GM19025 (cell line): ENCODE results near the gene PRIM2.
"Not testable (repeated sequence)": the region's sequence is repeated elsewhere in the genome, so short reads cannot be mapped to it uniquely, and the experiment has no call there.

Experiments used
- ATAC-seq: cut with Tn5 transposase; IDR thresholded peaks from one replicate; pipeline ENCODE4 v1.9.1; 2021; ENCODE audit warnings: mild to moderate bottlenecking, low read depth, moderate library complexity; ENCODE audit not compliant: unreplicated experiment

PRIM2 gene

DNA sequence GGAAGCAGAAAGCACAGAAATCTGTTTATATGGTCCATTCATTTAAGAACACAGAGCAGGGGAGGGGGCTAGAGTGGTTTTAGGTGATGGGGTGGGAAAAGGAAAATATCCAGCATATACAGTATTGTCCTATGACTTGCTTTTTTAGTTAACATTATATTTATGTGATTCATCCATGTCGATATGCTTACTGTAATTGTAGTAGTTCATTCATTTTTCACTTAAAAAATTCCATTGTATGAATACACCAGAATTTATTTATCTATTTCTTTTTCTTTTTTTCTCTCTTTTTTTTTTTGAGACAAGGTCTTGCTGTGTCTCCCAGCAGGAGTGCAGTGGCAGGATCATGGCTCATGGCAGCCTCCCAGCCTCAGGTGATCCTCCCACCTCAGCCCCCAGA lies 9.6 kb upstream of the PRIM2 start:
- no peak for ATAC-seq

DNA sequence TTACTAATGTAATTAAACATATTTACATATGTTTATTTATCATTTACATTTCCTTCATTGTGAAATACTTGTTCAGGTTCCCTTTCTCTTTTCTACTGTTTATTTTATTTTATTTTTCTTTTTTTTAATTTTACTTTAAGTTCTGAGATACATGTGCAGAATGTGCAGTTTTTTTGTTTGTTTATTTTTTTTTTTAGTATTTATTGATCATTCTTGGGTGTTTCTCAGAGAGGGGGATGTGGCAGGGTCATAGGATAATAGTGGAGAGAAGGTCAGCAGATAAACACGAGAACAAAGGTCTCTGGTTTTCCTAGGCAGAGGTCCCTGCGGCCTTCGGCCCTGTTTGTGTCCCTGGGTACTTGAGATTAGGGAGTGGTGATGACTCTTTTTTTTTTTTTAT lies 8.7 kb upstream of the PRIM2 start:
- not testable (repeated sequence) for ATAC-seq

DNA sequence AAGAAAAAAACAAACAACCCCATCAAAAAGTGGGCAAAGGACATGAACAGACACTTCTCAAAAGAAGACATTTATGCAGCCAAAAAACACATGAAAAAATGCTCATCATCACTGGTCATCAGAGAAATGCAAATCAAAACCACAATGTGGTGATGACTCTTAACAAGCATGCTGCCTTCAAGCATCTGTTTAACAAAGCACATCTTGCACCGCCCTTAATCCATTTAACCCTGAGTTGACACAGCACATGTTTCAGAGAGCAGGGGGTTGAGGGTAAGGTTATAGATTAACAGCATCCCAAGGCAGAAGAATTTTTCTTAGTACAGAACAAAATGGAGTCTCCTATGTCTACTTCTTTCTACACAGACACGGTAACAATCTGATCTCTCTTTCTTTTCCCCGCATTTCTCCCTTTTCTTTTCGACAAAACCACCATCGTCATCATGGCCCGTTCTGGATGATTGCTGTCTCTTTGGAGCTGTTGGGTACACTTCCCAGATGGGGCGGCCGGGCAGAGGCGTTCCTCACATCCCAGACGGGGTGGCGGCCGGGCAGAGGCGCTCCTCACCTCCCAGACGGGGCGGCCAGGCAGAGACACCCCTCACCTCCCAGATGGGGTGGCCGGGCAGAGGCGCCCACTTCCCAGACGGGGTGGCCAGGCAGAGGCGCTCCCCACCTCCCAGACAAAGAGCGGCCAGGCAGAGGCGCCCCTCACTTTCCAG lies 7.2 kb upstream of the PRIM2 start:
- not testable (repeated sequence) for ATAC-seq

DNA sequence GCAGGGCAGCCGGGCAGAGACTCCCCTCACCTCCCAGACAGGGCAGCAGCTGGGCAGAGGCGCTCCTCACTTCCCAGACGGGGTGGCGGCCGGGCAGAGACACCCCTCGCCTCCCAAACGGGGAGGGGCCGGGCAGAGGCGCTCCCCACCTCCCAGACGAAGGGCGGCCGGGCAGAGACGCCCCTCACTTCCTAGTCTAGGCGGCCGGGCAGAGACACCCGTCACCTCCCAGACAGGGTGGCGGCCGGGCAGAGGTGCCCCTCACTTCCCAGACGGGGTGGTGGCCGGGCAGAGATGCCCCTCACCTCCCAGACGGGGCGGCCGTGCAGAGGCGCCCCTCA lies 6.6 kb upstream of the PRIM2 start:
- ATAC-seq: no peak

DNA sequence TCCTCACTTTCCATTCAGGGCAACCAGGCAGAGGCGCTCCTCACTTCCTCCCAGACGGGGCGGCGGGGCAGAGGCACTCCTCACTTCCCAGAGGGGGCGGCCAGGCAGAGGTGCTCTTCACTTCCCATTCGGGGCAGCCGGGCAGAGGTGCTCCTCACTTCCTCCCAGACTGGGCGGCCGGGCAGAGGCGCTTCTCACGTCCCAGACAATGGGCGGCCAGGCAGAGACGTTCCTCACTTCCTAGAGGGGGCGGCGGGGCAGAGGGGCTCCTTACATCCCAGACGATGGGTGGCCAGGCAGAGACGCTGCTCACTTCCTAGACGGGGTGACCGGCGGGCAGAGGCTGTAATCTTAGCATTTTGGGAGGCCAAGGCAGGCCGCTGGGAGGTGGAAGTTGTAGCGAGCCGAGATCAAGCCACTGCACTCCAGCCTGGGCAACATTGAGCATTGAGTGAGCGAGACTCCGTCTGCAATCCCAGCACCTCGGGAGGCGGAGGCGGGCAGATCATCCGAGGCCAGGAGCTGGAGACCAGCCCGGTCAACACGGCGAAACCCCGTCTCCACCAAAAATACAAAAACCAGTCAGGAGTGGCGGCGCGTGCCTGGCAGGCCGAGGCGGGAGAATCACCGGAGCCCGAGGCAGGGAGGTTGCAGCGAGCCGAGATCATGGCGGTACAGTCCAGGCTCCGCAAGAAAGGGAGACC lies 6.0 kb upstream of the PRIM2 start:
- ATAC-seq: not testable (repeated sequence)

DNA sequence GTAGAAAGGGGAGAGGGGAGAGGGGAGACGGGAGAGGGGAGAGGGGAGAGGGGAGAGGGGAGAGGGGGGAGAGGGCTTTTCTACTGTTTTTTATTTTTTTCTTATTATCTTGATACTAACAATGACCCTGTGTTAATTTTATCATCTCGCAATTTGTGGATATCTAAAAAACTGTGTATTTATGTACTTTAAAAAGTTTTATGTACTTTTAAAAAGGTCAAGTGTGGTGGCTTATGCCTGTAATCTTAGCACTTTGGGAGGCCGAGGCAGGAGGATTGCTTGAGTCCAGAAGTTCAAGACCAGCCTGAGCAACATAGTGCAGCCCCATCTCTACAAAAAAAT lies 5.5 kb upstream of the PRIM2 start:
- no peak for ATAC-seq

DNA sequence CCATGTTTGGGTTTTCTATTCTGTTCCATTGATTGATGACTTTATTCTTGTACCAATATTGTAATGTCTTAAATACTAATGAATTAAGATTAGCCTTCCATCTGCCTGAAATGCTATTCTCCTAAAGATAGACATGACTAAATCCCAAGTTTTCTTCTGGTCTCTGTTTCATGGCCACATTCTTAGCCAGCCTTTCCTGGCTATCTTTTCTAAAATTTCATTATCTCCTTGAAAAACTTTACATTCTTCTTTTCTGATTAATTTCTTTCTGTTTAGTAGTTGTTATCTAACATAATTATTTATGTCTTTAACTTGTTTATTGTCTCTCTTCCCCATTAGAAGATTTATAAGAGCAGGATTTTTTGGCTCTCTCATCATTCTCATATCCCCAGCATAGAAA lies 4.4 kb upstream of the PRIM2 start:
- ATAC-seq: no peak

DNA sequence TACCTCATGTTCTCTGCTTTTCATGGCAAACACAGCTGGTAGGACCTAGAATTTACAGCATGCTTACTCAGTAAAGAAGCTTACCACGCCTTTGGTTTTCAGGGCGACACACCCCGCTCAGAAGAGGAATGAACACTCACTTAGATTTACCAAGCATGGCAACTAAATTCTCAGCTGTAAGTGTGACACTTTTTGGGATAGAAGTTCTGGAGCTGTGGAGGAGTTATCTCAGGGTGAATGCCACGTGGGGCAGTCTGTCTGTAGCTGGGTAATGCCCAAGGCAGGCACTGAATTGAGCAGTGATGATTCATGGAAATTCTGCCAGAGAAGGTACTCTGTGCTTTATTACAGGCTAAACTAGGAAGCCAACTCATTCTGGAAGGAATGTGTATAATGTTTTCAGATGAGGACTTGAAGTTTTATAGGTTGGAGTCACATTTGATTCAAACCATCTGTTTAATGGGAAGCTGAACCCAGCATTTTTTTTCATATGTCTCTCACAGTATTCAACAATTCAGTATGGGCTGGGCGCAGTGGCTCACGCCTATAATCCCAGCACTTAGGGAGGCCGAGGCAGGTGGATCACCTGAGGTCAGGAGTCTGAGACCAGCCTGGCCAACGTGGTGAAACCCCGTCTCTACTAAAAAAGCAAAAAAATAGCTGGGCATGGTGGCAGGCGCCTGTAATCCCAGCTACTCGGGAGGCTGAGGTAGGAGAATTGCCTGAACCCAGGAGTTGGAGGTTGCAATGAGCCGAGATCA lies 3.5 kb upstream of the PRIM2 start:
- ATAC-seq: no peak

DNA sequence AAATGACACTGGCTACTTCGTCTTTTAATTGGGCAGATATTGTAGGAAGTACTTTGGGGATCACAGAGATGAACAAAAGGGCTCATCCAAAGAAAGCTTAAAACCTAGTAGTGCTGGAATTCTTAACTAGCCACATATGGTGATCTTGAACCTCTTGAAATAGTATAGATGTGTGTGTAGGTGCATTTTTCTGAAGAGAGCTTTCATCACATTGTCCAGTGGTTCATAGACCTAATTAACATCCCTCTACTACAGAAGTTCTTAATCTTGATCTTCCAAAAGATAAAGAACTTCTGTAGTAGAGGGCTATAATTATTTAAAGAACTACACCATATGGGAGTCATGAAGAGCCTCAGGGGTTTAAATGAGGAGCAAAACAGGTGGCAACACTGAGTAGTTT lies 2.3 kb upstream of the PRIM2 start:
- no peak for ATAC-seq

DNA sequence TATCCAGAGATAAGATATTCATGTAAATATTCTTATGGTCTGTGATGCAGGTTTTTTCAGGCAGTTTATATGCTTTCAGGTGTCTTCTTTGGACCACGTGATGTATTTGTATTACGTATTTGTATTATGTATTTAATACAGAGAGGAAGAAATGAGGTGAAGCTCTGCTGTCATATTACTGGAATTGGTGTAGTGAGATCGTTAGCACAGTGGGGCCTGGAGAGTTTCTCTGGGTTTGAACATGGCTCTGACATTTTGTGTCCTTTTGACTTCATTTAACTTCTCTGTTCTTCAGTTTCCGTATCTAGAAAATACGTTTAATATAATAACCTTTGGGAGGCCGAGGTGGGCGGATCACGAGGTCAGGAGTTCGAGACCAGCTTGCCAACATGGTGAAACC lies 1.6 kb upstream of the PRIM2 start:
- no peak for ATAC-seq

DNA sequence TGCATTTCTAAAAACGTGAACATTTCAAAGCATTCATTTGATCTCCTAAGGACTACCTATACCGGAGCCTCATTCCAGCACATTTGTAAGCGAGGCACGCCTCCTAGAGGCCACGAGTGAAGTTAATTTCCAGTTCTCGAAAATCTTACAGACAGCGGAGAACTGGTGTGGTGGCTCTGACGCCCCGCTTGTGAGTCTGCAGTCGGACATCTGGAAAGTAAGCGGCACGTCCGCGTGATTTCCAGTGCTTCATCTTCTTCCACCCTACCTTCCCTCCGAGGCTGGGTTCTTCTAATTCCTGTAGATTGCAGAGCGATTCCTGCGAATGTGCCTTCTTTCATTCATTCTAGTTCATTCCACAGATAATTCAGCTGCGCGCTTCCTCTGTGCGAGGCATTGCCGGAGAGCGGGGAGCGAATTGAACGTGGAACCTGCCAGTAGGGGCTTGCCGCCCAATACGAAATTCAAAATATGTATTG lies 810 bp upstream of the PRIM2 start:
- ATAC-seq: peak; percentile 86

DNA sequence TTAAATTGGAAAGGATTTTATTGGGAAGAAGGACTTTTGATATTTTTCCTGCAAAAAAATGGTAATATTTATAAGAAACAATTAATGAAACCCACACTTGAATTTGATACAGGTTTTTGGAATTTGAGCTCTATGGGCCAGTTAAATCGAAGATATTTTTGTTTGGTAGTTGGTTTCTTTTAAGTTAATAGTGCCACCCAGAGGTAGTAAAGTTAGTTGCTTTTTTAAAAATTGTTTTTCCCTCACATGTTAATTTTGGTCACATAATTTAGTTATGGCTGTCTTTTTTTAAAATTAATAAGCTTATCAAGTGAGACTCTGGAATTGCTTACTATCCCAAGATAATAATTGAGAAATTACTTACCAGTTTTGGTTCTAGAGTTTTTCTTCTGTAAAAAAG lies 7.1 kb downstream of the PRIM2 start:
- ATAC-seq: no peak

DNA sequence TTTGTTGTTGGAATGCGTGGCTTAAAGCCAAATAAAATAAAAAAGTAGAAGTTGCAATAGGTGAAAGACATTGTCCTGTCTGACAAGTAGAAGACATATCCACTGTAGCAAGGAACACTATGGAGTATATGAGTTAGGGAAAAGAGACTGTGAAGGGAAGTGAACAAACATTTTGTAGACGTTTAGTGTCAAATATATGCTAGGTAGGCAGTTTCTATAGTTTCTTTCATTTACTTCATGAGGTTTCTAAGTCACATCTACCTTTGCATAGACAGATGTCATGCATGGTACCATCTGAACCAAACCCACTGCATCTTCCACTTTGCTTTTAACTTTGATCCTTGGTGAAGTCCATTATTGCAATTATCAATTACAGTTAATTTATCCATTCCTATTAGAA lies 9.9 kb downstream of the PRIM2 start:
- ATAC-seq: no peak

DNA sequence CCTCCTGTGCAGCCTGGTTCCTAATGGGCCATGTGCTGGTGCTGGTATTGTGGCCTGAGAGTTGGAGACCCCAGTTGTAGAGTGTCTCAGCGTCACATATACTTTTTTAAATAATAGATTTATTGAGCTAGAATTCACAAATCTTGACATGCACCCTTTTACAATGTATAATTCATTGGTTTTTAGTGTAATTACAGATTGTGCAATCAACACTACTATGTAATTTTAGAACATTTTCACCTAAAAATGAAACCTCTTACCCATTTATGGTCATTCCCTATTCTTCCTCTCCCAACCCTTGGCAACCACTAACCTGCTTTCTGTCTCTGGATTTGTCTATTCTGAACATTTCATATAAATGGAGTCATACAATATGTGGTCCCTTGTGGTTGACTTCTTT lies 10.6 kb downstream of the PRIM2 start:
- no peak for ATAC-seq

DNA sequence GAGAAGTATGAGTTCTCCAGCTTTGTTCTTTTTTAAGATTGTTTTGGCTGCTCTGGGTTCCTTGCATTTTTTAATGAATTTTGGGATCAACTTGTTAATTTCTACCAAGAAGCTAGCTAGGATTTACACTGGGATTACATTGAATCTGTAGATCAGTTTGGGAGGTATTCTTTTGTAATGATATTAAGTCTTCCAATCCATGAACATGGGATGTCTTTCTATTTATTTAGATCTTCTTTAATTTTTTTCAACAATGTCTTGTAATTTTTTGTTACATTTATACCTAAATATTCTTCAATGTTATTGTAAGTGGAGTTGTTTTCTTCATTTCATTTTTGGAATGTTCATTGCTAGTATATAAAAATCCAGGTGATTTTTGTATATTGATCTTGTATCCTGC lies 12.5 kb downstream of the PRIM2 start:
- ATAC-seq: no peak

DNA sequence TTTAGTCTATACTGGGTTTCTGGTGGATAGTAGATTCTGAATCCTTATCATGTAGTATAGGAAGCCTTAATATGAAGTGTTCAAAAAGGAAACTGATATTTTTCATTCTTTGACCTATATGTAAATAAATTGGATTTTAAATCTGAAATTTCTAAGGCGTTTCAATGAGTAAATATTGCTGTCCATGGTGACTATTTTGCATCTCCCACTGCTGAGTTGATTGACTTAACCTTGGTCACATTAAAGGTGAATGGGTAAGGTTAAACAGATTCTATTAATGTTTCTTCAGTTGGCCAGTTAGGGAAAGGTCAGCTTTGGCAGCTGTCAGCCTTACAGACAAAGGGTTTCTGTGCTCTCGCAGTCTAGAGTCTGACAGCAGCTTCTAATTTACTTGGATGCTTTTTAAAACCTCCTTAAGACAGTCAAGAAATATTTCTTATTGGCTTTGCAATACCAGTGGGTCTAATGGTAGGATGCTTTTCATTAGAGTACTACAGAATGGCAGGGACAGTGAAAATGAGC lies 24.8 kb downstream of the PRIM2 start:
- ATAC-seq: no peak

DNA sequence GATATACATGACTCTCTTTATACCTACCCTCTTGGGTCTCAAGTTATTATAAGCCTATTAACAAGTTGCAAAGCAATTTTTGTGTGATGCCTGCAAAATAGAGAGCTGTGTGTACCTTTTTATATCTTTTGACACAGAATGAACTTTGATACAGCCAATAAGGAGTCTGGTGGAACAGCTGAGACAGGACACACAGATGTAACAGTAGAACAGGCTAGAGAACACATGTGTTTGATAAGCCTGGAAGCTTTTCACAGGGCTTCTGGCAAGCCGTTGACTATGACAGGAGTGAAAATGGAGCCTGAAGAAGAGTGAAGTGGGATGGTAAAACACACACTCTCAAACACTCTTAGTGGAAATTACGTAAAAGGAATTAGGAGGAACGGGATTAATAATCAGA lies 25.9 kb downstream of the PRIM2 start:
- ATAC-seq: not testable (repeated sequence)

DNA sequence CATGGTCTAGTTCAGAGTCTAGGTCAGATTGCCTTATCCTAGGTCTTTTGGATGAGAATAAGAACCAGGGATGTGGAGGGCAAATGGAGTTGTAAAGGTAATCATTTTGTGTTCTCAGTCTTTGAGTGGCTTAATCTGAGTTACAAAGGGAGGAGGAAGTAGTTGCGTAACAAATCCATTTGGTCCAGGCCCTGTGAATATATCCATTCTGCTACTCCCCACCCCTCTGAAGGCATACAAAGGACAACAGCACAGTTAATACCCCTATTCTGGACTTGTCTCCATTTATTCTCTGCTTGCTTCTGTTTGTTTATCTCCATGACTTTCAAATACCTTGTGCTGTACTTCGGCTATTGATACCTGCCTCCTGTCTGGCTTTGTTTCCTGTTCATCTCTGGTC lies 29.3 kb downstream of the PRIM2 start:
- not testable (repeated sequence) for ATAC-seq

DNA sequence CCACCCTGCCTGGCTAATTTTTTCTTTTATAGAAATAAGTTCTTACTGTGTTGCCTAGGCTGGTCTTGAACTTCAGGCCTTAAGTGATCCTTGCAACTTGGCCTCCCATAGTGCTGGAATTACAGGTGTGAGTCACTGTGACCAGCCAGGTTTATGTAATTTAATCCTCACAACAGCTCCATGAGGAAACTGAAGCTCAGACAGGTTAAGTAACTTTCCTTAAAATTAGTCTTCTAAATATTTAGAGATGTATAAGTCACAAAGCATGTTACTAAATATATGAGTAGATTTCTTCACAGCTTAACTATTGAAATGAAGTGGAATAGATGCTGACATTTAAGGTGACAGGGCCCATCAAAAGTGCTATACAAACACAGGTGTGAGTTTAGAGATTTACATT lies 30.2 kb downstream of the PRIM2 start:
- ATAC-seq: not testable (repeated sequence)

DNA sequence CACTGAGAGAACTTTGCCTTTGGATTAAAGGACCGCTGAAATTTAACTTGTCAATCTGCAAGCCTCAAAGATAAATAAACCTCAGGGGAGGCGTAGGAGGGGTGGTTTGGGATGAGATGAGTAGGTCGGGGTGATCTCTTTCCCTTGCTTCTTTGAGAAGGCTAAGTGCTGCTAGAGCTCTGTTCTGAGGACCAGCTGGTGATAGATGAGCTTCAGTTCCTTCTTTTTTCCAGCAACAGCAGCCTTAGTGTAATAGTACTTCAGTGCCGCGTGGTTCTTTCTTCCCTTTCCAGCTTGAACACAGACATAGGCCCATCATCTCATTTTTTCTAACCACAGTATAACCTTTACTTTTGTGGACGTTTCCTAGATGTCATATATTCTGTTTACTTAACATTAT lies 33.0 kb downstream of the PRIM2 start:
- ATAC-seq: not testable (repeated sequence)

DNA sequence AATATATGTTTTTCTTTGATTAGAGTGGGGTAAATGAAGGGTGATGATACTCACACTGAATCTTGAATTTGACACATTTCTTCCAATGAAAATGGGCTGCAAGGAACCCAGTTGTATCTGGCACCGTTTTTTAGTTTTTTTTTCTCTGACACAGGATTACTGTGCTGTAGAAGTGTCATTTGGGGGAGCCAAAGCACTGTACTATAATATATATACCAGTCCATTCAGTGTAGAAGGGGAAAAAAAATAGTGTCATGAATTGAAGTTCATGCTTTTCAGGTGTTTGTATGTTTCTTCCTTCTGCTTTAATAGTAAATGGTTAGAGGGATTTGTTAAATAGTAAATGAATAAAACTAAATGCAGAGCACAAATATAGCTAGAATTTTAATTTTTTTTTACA lies 35.2 kb downstream of the PRIM2 start:
- ATAC-seq: not testable (repeated sequence)
